H9 (cell line): ENCODE results near the gene MSI2. TPM values are rescaled to one million over a fixed set of nuclear protein-coding genes. Genes with fewer than 3 reads are reported as not detected.

Experiments
- DNase-seq: peaks from one replicate; pipeline ENCODE4 v3.0.0-alpha.2; 2017
- H2AFZ ChIP-seq: one replicate; pipeline ENCODE4 v1.6.1; 2013; ENCODE audit warnings: mild to moderate bottlenecking, low read length, control low read depth, moderate library complexity
- H2AK5ac ChIP-seq: 2 replicates; pipeline ENCODE4 v1.6.1; 2013; ENCODE audit warnings: low read length, control low read depth, mixed read lengths; ENCODE audit not compliant: insufficient read length
- H2BK120ac ChIP-seq: one replicate; pipeline ENCODE4 v1.6.1; 2013; ENCODE audit warnings: low read depth, mild to moderate bottlenecking, low read length, control low read depth, inconsistent platforms; ENCODE audit not compliant: poor library complexity, severe bottlenecking
- H2BK12ac ChIP-seq: 2 replicates; pipeline ENCODE4 v1.6.1; 2013; ENCODE audit warnings: low read length, control low read depth, mixed read lengths, low read depth; ENCODE audit not compliant: insufficient read length
- H2BK15ac ChIP-seq: 2 replicates; pipeline ENCODE4 v1.6.1; 2013; ENCODE audit warnings: low read depth, low read length, control low read depth
- H2BK20ac ChIP-seq: one replicate; pipeline ENCODE4 v1.6.1; 2013; ENCODE audit warnings: low read depth, mild to moderate bottlenecking, low read length, control low read depth, inconsistent platforms; ENCODE audit not compliant: poor library complexity, severe bottlenecking
- H2BK5ac ChIP-seq: 2 replicates; pipeline ENCODE4 v1.6.1; 2013; ENCODE audit warnings: low read length, control low read depth, mixed read lengths; ENCODE audit not compliant: insufficient read length
- H3K14ac ChIP-seq: 2 replicates; pipeline ENCODE4 v1.6.1; 2013; ENCODE audit warnings: low read length, control low read depth; ENCODE audit not compliant: insufficient read depth
- H3K18ac ChIP-seq: 2 replicates; pipeline ENCODE4 v1.6.1; 2013; ENCODE audit warnings: low read depth, mild to moderate bottlenecking, mixed read lengths, low read length, control low read depth; ENCODE audit not compliant: insufficient read length
- H3K23ac ChIP-seq: 2 replicates; pipeline ENCODE4 v1.6.1; 2013; ENCODE audit warnings: low read length, control low read depth, mixed read lengths, low read depth; ENCODE audit not compliant: insufficient read length
- H3K23me2 ChIP-seq: 2 replicates; pipeline ENCODE4 v1.6.1; 2013; ENCODE audit warnings: low read depth, mild to moderate bottlenecking, mixed read lengths, low read length, control low read depth; ENCODE audit not compliant: insufficient read length, poor library complexity, severe bottlenecking
- H3K27ac ChIP-seq: 2 replicates; pipeline ENCODE4 v1.5.1; 2013; ENCODE audit warnings: low read length, control low read depth, mixed read lengths, low read depth; ENCODE audit not compliant: insufficient read length
- H3K27me3 ChIP-seq: 2 replicates; pipeline ENCODE4 v1.6.1; 2013; ENCODE audit warnings: low read length, control low read depth, inconsistent platforms; ENCODE audit not compliant: insufficient read depth
- H3K4ac ChIP-seq: 2 replicates; pipeline ENCODE4 v1.6.1; 2013; ENCODE audit warnings: low read depth, mild to moderate bottlenecking, control low read depth, inconsistent platforms, low read length, moderate library complexity
- H3K4me1 ChIP-seq: 2 replicates; pipeline ENCODE4 v1.6.1; 2013; ENCODE audit warnings: low read length, control low read depth, inconsistent platforms; ENCODE audit not compliant: insufficient read depth
- H3K4me2 ChIP-seq: 2 replicates; pipeline ENCODE4 v1.6.1; 2013; ENCODE audit warnings: low read length, control low read depth, mixed read lengths; ENCODE audit not compliant: insufficient read length, insufficient read depth
- H3K56ac ChIP-seq: 2 replicates; pipeline ENCODE4 v1.6.1; 2013; ENCODE audit warnings: low read depth, mild to moderate bottlenecking, mixed read lengths, low read length, control low read depth; ENCODE audit not compliant: insufficient read length
- H3K79me1 ChIP-seq: 2 replicates; pipeline ENCODE4 v1.6.1; 2013; ENCODE audit warnings: low read depth, mild to moderate bottlenecking, moderate library complexity, low read length, control low read depth, inconsistent platforms; ENCODE audit not compliant: insufficient read depth, poor library complexity, severe bottlenecking
- H3K79me2 ChIP-seq: 2 replicates; pipeline ENCODE4 v1.6.1; 2013; ENCODE audit warnings: low read length, control low read depth, inconsistent platforms; ENCODE audit not compliant: insufficient read depth
- H3K9ac ChIP-seq: 2 replicates; pipeline ENCODE4 v1.6.1; 2013; ENCODE audit warnings: low read length, control low read depth, mixed read lengths; ENCODE audit not compliant: insufficient read length; ENCODE audit errors: extremely low read depth
- H3K9me3 ChIP-seq: one replicate; pipeline ENCODE4 v1.6.1; 2013; ENCODE audit warnings: low read depth, low read length, inconsistent platforms; ENCODE audit not compliant: control insufficient read depth
- H3T11ph ChIP-seq: one replicate; pipeline ENCODE4 v1.6.1; 2013; ENCODE audit warnings: mild to moderate bottlenecking, low read length, control low read depth, inconsistent platforms
- H4K20me1 ChIP-seq: one replicate; pipeline ENCODE4 v1.6.1; 2013; ENCODE audit not compliant: control insufficient read depth, insufficient read length, insufficient read depth
- H4K5ac ChIP-seq: 2 replicates; pipeline ENCODE4 v1.6.1; 2013; ENCODE audit warnings: low read depth, mild to moderate bottlenecking, mixed read lengths, low read length, control low read depth; ENCODE audit not compliant: insufficient read length
- H4K8ac ChIP-seq: replicated peaks from 2 replicates; pipeline ENCODE4 v1.6.1; 2013; ENCODE audit warnings: low read length, control low read depth, mixed read lengths, low read depth; ENCODE audit not compliant: insufficient read length
- H4K91ac ChIP-seq: 2 replicates; pipeline ENCODE4 v1.6.1; 2013; ENCODE audit warnings: low read depth, mild to moderate bottlenecking, moderate library complexity, mixed read lengths, low read length, control low read depth; ENCODE audit not compliant: insufficient read length
- H3K27ac Mint-ChIP-seq, 3 experiments: 2 replicates in 2 of 3; 3 replicates in 1 of 3; pipeline ENCODE4 v1.8.0; 2020 to 2021; ENCODE audit warnings: mixed read lengths in 3 of 3, mild to moderate bottlenecking in 1 of 3, moderate library complexity in 1 of 3
- H3K27me3 Mint-ChIP-seq: 2 replicates; pipeline ENCODE4 v1.8.0; 2021; ENCODE audit warnings: low read depth, mild to moderate bottlenecking, moderate library complexity, mixed read lengths
- H3K36me3 Mint-ChIP-seq, 3 experiments: 2 replicates in 2 of 3; 3 replicates in 1 of 3; pipeline ENCODE4 v1.8.0; 2020 to 2021; ENCODE audit warnings: low read depth in 3 of 3, mixed read lengths in 3 of 3; ENCODE audit not compliant: insufficient read depth in 1 of 3
- H3K4me1 Mint-ChIP-seq, 2 experiments: 2 replicates each; pipeline ENCODE4 v1.8.0; 2020; ENCODE audit warnings: mixed read lengths in 2 of 2
- H3K4me3 Mint-ChIP-seq, 2 experiments: 2 replicates in 1 of 2; 3 replicates in 1 of 2; pipeline ENCODE4 v1.8.0; 2020 to 2021; ENCODE audit warnings: mild to moderate bottlenecking in 2 of 2, mixed read lengths in 2 of 2, moderate library complexity in 1 of 2
- H3K9me3 Mint-ChIP-seq, 2 experiments: 2 replicates in 1 of 2; 3 replicates in 1 of 2; pipeline ENCODE4 v1.8.0; 2020; ENCODE audit warnings: mild to moderate bottlenecking in 2 of 2, mixed read lengths in 2 of 2, moderate library complexity in 1 of 2
- WGBS: extraction: QIAGEN DNeasy Blood & Tissue Kit; methylation state at CpG from one replicate; pipeline ENCODE4 v1.1.7; 2013; ENCODE audit warnings: missing lambda C conversion rate, low lambda C conversion rate, mixed read lengths; ENCODE audit not compliant: insufficient read length; ENCODE audit errors: extremely low coverage; 5-methylcytosine and 5-hydroxymethylcytosine counted together
- total RNA-seq: library from RNA; stranded (reverse); gene quantifications from 2 replicates; pipeline ENCODE4 v1.2.1, GENCODE V29; 2021
- TF ChIP-seq, protein P1 (sequence below): fragments of 200-600 bp; sonication (generic); conservative IDR thresholded peaks from 3 replicates; pipeline ENCODE4 v1.8.0; 2021; ENCODE audit warnings: antibody characterized with exemption, mild to moderate bottlenecking

MSI2 gene
- total RNA-seq, 1 experiment from 2014 or later: 98.5 TPM

DNA sequence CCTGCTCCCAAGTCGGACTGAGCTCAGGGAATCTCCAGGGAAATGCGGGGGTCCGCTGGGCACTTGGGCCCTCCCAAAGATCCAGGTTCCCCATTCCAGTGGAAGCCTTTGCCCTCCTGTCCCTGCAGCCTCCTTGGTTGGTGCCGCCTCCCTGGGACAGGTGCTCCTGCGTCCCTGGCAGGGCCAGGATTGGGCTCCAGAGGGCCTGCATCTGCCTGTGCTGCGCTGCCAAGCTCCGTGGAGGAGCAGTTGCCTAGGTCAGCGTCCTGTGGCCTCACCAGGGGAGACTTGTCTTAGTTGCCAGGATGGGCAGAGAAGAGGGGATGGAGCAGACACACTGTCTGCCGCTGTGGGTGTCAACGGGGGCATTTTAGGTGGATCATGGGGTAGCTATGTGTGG lies 67.1 kb downstream of the MSI2 start:
- Histone ChIP-seq H3K14ac (no peak overlapping the region), H2AK5ac (no peak overlapping the region), H3K9me3 (no peaks in the 10 kb centered on the region), H2BK12ac (no peak overlapping the region), H3K4me2 (no peak overlapping the region), H2AFZ (no peak overlapping the region), H3K23ac (no peak overlapping the region), H3K4ac (no peak overlapping the region), H3K27me3 (no peaks in the 10 kb centered on the region), H2BK20ac (no peak overlapping the region), H2BK5ac (no peak overlapping the region), H4K20me1 (no peaks in the 10 kb centered on the region), H2BK120ac (no peak overlapping the region), H4K8ac (no peak overlapping the region), H4K5ac (no peak overlapping the region), H3K4me1 (no peaks in the 10 kb centered on the region), H3K56ac (no peak overlapping the region), H4K91ac (no peak overlapping the region), H3K27ac (no peak overlapping the region), H3K79me1 (no peaks in the 10 kb centered on the region), H3K23me2 (no peaks in the 10 kb centered on the region), H3K18ac (no peak overlapping the region), H3K79me2 (no peaks in the 10 kb centered on the region; the same call in 1 of the 2 replicates), H3K9ac (no peak overlapping the region), H3T11ph (no peak overlapping the region), H2BK15ac (no peak overlapping the region)
- no CpG with 5 or more reads among the region's 10 CpGs for WGBS
- peak overlapping the region in 1 of 3 experiments; percentile 65; a peak in 1 of 7 replicates for H3K27ac Mint-ChIP-seq
- TF ChIP-seq, protein P1, sequence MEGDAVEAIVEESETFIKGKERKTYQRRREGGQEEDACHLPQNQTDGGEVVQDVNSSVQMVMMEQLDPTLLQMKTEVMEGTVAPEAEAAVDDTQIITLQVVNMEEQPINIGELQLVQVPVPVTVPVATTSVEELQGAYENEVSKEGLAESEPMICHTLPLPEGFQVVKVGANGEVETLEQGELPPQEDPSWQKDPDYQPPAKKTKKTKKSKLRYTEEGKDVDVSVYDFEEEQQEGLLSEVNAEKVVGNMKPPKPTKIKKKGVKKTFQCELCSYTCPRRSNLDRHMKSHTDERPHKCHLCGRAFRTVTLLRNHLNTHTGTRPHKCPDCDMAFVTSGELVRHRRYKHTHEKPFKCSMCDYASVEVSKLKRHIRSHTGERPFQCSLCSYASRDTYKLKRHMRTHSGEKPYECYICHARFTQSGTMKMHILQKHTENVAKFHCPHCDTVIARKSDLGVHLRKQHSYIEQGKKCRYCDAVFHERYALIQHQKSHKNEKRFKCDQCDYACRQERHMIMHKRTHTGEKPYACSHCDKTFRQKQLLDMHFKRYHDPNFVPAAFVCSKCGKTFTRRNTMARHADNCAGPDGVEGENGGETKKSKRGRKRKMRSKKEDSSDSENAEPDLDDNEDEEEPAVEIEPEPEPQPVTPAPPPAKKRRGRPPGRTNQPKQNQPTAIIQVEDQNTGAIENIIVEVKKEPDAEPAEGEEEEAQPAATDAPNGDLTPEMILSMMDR: no peak
- H3K4me1 Mint-ChIP-seq: peaks cover 42 to 50% of the 10 kb centered on the region in 2 experiments
- H3K27me3 Mint-ChIP-seq: no peaks in the 10 kb centered on the region
- H3K4me3 Mint-ChIP-seq: no peak overlapping the region
- peaks cover 0 to 19% (median 13%) of the 10 kb centered on the region in 3 experiments; a peak in 5 of 7 replicates for H3K36me3 Mint-ChIP-seq
- no peaks in the 10 kb centered on the region for H3K9me3 Mint-ChIP-seq
- DNase-seq: no peak
